ENCODE measurements around the gene ISYNA1.
A peak's percentile ranks its signal among the peaks of the same experiment; 100 is the strongest.

Gene ISYNA1

DNA sequence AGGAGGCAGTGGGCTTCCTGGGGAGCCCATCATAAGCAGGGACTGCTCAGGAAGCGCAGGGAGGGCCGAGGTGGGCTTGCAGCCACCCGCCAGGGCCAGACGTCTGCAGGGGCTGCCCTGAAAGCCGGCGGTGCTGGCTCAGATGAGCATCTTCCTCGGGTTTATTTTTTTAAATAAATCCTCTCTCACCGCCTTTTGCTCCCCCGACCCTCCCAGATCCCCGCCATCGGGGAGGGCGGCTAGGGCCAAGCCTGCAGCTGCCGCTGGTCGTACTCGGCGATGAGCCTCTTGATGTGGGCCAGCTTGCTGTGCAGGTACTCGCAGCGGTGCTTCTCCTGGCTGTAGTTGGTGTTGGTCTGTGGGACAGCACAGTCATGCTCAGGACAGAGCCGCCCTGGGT, 6.6 kb upstream of the ISYNA1 start:
- DNase-seq = no peak
- no peak for TF ChIP-seq GATA1 (IDR thresholded peaks at IDR 0.05; ENCODE audit: low read depth, low read length)
- no peak for TF ChIP-seq POLR2A (IDR thresholded peaks at IDR 0.05; ENCODE audit: low read length)

- no peak for TF ChIP-seq POLR2A (IDR thresholded peaks at IDR 0.05; ENCODE audit: low read length)
- no peak for TF ChIP-seq GATA1 (IDR thresholded peaks at IDR 0.05; ENCODE audit: low read depth, low read length)
- no peak for DNase-seq
Measured at GRCh38 chr19:18443831-18444230, 5.9 kb upstream of the ISYNA1 start.

DNA sequence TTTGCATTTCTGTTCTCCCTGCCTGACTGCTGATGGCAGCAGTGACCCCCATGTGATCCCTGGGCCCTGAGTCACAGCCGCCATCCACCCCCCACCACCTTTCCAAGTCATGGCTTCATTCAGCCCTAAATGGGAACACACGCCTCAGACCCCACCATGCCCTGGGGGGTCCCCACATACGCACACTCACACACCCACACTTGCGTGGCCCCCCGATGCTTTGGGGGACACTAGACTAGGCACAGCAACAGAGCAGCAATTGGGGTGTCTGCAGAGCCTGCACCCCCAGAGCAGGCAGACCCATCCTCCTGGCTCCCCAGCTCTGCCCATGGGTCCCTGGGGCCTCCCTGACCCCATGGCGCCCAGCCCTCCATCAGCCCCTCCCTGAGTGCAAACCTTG, 5.5 kb upstream of the ISYNA1 start:
- TF ChIP-seq GATA1 (IDR thresholded peaks at IDR 0.05; ENCODE audit: low read depth, low read length) (no peak), POLR2A (IDR thresholded peaks at IDR 0.05; ENCODE audit: low read length) (no peak)
- DNase-seq = no peak

GRCh38 chr19:18442941-18443340, 5.0 kb upstream of the ISYNA1 start:
- DNase-seq = no peak
- TF ChIP-seq POLR2A (IDR thresholded peaks at IDR 0.05; ENCODE audit: low read length) (no peak), GATA1 (IDR thresholded peaks at IDR 0.05; ENCODE audit: low read depth, low read length) (no peak)

DNA sequence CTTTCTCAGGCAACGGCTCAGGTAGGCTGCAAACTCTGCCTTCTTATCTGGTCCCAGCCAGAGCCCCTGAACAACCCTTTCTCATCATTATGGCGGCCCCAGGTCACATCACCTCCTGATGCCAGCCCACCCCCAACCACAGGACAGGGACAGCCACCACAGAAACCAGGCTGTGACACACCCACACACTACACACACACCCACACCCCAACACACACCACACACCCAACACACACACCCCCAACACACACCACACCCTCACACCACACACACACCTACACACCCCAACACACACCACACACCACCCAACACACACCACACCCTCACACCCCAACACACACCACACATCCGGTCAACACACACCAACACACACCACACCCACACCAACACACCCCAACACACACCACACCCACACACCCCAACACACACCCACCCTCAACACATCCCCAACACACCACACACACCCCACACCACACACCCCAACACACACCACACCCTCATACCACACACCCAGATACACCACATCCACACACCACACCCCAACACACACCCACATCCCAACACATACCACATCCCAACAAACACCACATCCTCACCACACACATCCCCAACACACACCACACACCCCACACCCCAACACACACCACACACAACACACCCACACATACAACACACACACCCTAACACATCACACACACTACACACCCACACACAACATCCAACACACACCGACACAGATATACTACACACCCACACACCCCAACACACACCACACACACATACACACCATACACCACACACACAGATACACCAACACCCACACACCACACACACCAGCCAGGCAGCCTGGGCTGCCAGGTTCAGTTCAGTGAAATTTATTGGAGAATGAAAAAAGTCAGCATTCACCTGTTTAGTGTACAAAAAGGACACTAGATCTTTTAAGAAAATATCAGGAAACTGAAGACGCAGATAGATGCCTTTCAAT, 4.2 kb upstream of the ISYNA1 start:
- TF ChIP-seq POLR2A (IDR thresholded peaks at IDR 0.05; ENCODE audit: low read length) (no peak), GATA1 (IDR thresholded peaks at IDR 0.05; ENCODE audit: low read depth, low read length) (no peak)
- peak; percentile 59 to 80 for DNase-seq

DNA sequence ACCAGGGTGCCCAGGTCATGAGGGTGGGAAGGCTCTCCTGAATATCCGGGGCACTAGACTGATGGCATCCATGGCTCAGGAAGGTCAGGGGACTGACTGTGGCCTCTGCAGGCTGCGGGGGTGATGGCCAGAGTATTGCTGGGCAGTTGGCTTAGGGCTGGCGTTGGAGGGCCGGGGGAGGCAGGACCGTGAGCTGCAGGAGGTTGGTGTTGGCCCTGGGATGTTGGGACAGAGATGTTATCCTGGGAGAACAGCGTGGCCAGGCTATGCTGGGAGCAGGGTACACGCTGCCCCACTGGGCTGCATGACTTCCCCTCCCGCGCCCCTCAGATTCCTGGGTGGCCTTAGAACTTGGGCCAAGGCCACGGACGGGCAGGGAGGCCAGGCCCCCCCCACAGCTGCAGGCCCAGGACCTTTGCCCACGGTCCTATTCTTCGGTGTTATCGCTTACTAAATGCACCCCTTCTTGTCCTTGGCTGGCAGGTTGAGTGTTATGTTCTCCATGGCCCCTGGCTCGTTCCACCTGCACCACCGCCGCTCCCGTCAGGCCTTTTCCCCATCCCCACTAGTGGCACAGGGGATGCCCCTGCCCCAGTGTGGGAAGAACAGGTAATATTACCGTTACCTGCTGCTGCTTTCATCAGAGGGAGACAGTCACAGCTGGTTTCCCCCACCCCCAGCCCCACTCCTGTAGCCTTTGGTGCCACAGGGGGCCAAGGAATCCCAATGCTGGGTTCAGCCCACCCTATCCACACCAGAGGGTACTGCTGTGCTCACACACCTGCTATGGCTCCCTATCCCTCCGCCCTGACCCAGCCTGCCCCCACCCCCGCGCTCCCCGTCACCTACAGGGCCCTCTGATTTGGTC, 3.2 kb upstream of the ISYNA1 start:
- no peak for DNase-seq
- TF ChIP-seq POLR2A (IDR thresholded peaks at IDR 0.05; ENCODE audit: low read length) (no peak), GATA1 (IDR thresholded peaks at IDR 0.05; ENCODE audit: low read depth, low read length) (no peak)

DNA sequence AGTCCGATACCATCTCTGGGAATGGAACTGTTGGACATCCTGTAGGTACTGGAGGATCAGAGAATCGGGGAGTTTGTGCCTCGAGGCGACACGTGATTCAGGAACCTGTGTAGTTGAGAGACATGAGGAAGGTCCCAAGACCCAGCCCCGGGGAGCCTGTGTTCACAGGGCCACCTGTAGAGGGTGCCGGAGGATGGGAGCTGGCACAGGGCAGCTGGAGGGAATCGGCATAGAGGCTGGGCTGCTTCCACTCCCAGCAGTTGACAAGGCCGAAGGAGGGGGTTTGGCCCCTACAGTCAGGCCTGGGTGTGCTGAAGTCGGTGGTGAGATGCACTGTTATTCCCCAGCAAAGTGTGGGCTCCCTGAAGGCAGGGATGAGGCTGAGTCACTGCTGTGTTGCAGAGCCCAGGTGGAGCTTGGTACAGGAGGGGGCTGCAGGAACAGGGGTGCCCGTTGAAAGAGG, 2.5 kb upstream of the ISYNA1 start:
- peak in 1 of 2 experiments; percentile 52 for DNase-seq
- TF ChIP-seq GATA1 (IDR thresholded peaks at IDR 0.05; ENCODE audit: low read depth, low read length) (no peak), POLR2A (IDR thresholded peaks at IDR 0.05; ENCODE audit: low read length) (no peak)

- TF ChIP-seq POLR2A (IDR thresholded peaks at IDR 0.05; ENCODE audit: low read length) = no peak
- no peak for TF ChIP-seq GATA1 (IDR thresholded peaks at IDR 0.05; ENCODE audit: low read depth, low read length)
- DNase-seq = no peak
Measured at GRCh38 chr19:18439910-18440237, 1.9 kb upstream of the ISYNA1 start.

- TF ChIP-seq POLR2A (IDR thresholded peaks at IDR 0.05; ENCODE audit: low read length) (no peak), GATA1 (IDR thresholded peaks at IDR 0.05; ENCODE audit: low read depth, low read length) (no peak)
- DNase-seq = peak in 1 of 2 experiments; percentile 53
Measured at GRCh38 chr19:18439025-18439909, 1.3 kb upstream of the ISYNA1 start.

DNA sequence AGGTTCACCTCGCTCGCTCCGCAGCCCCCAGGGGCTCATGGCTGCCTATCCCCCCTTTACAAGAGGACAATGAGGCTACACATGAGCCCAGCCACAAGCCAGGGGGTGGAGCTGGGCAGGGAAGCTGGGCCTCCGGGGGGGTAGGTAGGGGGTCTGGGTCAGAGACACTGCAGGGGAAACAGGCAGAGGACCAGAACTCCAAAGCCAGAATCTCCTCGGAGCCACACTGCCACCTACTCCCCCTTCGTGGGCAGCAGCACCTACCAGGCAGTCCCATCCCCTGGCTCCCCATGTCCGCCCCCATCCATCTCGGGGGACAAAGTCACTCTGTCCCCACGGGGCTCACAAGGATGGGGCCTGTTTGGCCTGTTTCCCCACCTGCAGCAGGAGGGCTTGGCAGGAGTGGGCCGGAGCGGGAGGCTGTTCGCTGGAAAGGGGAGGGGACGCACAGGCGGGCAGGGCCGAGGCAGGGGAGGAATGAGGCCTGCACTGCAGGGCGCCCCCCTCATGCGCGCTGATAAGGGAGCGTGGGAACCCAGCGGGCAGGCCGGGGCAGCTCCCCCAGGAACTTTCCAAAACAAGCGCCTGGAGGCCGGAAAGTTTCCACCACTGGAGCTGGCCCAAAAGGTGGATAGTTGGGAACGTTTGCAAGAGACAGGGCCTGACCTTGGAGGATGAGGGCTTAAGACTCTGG, 545 bp upstream of the ISYNA1 start:
- TF ChIP-seq GATA1 (IDR thresholded peaks at IDR 0.05; ENCODE audit: low read depth, low read length) (no peak), POLR2A (IDR thresholded peaks at IDR 0.05; ENCODE audit: low read length) (no peak)
- peak in 1 of 2 experiments; percentile 57 for DNase-seq

GRCh38 chr19:18436671-18437490, 1.1 kb downstream of the ISYNA1 start:
- peak; percentile 86 for DNase-seq
- no peak for TF ChIP-seq GATA1 (IDR thresholded peaks at IDR 0.05; ENCODE audit: low read depth, low read length)
- no peak for TF ChIP-seq POLR2A (IDR thresholded peaks at IDR 0.05; ENCODE audit: low read length)

All from erythroblast (primary cell).